GM21619 (cell line): Measurements from ENCODE around the gene PHACTR1.
"Not testable (repeated sequence)": the region's sequence is repeated elsewhere in the genome, so short reads cannot be mapped to it uniquely, and the experiment has no call there.

ENCODE experiments used
- ATAC-seq: cut with Tn5 transposase; IDR thresholded peaks from one replicate; pipeline ENCODE4 v1.9.1; 2021; ENCODE audit not compliant: unreplicated experiment

The PHACTR1 gene

GRCh38 chr6:13133894-13134293 is 417.3 kb downstream of the PHACTR1 start:
- not testable (repeated sequence) for ATAC-seq

GRCh38 chr6:13135152-13135551 is 418.6 kb downstream of the PHACTR1 start:
- ATAC-seq = no peak

DNA sequence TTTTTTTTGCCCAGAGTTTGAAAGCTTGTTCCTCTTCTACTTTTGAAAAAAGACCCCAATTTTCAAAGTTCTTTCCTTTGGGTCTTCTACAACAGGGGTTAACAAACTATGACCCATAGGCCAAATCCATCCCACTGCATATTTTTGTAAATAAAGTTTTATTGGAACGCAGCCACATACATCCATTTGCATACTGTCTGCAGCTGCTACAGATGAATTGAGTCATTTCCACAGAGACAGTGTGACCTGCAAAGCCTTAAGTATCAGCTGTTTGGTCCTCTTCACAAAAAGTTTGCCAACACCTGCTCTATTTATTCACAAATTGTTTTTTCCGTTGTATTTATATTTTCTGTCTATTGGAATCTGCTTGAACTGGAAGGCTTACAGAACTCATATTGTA is 422.6 kb downstream of the PHACTR1 start:
- ATAC-seq = no peak

DNA sequence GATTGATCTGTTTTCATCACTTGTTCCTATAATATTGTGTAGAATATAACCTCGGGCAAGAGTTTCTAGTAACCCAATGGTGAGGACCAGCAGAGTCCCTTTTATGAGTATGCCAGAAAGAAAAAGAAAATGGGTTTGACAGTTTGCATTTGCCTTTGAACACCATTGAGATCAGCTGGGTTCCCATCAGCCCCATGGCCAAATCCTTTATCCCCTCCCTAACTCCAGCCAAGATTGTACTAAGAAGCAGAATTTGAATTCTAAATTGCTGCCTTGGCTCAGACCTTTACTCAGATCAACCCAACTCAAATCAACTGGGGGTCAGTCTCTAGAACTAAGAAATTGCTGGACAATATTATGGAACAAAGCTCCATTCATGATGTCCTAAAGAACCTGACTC is 424.4 kb downstream of the PHACTR1 start:
- no peak for ATAC-seq

- no peak for ATAC-seq
Observed at GRCh38 chr6:13141387-13141786, 424.8 kb downstream of the PHACTR1 start.

DNA sequence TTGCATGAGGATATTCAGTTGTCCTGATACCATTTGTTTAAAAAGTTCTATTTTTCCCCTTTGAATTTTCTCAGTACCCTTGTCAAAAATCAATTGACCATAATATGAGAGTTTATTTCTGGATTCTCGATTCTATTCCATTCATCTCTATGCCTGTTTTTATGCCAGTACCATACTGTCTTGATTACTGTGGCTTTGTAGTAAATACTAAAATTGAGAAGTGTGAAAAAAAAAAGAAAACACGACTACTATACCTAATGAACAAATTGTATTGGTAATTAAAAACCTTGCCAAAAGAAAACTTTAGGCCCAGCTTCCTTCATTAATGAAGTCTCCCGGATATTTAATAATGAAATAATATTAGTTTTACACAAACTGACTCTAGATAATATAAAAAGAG is 426.0 kb downstream of the PHACTR1 start:
- ATAC-seq = no peak

DNA sequence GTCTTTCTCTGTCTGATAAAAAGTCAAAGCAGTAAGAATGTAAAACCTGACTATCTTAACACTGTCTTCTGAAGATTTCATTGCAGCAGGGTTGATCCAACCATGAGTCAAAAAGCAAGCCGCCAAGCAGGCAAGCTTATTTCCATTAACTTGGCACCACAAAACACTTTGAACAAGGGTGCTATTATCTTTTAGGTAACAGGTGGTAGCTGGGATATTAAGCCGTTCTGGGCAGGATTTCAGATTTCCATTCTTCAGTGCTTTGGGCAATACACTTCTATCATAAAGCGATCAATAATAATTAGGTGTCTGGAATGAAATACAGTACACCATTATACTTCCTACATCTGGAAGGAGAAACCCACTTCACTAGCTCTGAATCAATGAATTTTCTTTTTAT is 429.9 kb downstream of the PHACTR1 start:
- ATAC-seq = no peak

DNA sequence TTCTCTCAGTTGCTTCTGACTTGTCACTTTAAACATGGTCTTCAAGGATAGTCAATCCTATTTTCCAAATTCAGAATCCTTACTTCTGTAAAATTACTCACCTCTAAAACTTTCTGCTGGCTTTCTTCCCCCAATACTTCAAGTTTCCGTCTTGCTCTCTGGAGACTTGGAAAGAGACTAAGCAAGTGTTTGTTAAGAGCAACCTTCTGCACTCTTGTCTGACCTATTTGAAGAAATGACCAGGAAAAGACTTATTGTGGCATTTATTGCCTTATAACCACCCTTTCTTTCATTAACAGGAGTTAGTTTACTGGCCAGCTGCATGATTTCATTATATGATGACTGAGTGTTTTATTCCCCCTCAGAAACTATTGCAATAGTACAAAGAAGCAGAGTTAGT is 430.8 kb downstream of the PHACTR1 start:
- ATAC-seq = no peak

GRCh38 chr6:13147782-13148181 is 431.2 kb downstream of the PHACTR1 start:
- no peak for ATAC-seq

DNA sequence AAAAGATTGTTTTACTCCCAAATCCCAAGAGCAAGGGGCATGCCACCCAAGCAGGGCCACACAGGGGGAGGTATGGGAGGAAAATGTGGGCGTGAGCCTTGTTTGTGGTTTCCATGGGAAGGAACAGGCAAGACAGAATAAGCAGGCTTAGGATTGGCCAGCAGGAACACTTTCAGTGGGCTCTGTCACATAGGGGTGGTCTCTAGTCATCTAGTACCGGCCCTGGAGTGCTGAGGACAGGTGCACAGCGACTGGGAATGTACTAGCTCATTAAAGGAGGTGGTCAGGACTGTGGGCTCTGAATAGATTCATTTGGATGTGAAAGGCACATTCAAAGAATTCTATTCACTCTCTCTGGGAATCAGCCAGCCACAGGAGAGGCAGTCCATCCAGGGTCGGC is 436.2 kb downstream of the PHACTR1 start:
- ATAC-seq = no peak

DNA sequence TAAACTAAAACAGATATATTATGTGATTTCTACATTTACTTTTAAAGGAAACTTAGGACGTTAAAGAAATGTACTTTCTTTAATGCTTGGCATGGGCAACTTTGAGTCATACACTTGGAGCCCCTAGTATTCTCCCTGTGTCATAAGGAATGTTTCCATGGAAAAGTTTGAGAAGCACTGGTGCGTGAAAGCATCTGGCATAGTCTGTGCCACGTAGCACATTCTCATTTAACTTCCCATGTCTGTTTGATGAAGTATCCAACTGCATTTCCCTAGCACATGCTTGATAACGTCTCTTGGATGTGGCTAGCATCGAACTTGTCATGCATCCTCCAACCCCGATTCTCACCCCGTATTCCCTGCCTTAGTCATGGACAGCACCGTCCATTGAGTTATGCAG is 439.8 kb downstream of the PHACTR1 start:
- no peak for ATAC-seq

GRCh38 chr6:13157293-13157692 is 440.7 kb downstream of the PHACTR1 start:
- no peak for ATAC-seq

- ATAC-seq = no peak
Observed at GRCh38 chr6:13159300-13159699, 442.7 kb downstream of the PHACTR1 start.

- ATAC-seq = not testable (repeated sequence)
Observed at GRCh38 chr6:13159822-13160221, 443.3 kb downstream of the PHACTR1 start.

GRCh38 chr6:13163161-13163944 is 446.8 kb downstream of the PHACTR1 start:
- ATAC-seq = no peak

GRCh38 chr6:13164291-13164690 is 447.7 kb downstream of the PHACTR1 start:
- ATAC-seq = no peak

- no peak for ATAC-seq
Observed at GRCh38 chr6:13165502-13166172, 449.1 kb downstream of the PHACTR1 start.

- ATAC-seq = no peak
Observed at GRCh38 chr6:13166269-13166668, 449.7 kb downstream of the PHACTR1 start.

DNA sequence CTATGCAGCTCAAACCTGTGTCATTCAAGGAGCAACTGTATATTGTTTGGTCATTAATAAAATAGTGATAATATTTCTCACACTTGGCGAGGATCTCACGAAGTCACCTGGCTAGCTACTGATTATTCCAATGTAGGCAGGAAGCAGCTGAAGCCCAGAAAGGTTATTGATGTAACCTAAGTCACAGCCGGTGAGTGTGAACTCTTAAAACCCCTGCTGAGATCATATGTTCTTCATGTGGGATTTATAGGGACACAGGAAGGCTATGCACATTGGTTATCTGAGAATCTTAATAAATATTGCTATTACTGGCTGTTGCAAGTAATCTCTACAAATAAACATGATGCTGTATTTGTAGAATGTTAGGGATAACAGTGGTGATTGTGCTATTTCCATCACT is 450.3 kb downstream of the PHACTR1 start:
- no peak for ATAC-seq

DNA sequence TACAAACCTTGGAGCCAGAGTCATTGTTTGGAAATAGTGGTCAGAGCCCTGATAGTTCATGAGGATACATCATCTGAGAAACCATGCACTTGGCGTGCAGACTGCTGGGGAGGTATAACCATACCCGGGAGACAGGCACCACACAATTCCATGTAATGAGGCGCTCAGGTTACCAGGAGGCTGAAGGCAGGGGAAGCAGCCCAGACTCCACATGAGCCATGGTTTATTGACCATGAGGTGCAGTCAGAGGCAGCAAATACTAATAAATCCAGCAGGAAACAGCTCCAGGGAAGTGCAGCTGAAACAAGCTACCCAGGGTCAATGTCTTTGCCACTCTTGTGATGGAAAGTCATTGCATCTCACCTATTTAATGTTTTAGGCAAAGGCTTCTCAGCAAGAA is 455.7 kb downstream of the PHACTR1 start:
- no peak for ATAC-seq

DNA sequence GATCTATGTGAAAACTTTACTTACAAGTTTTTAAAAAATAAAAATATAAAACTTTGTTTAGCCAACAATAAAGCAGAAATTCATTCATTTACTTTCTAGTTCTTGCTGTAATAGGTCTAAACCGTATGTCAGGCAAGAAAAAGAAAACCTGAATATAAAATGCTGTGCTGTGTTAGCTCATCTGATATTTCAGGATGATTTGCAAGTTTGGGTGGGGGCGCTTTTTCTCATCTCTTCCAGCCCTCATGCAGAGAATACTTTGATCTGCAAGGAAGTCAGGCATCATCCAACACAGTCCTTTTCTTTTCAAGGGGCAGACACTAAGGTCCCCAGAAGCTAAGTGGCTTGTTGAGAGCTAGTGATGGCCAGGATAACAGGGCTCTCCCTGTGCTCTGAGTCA is 458.5 kb downstream of the PHACTR1 start:
- ATAC-seq = no peak

DNA sequence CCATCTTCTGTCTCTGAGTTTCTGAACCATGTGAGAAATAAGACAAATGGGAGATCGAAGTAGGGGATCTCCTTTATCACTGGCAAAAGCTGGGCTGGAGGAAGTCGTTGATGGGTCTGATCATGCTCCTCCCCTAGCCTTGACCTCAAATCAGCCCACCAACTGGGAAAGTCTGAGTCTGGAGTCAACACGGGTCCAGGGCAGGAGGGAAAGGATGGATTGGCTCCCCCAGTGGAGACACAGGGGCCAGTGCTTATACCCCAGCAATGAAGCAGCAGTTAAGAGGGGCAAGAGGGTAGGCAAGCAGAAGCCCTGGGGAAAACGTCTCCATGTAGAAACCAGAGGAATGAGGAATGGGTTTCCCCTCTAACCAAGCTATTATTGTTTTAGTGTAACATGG is 459.2 kb downstream of the PHACTR1 start:
- no peak for ATAC-seq

- ATAC-seq = no peak
Observed at GRCh38 chr6:13177664-13178063, 461.1 kb downstream of the PHACTR1 start.
